ENCODE data around the gene BRSK2. TPM values are rescaled to one million over a fixed set of nuclear protein-coding genes. Genes with fewer than 3 reads are reported as not detected.
"Not testable (repeated sequence)": the region's sequence is repeated elsewhere in the genome, so short reads cannot be mapped to it uniquely, and the experiment has no call there.

BRSK2 gene
- total and polyA plus RNA-seq, 9 of the 15 experiments (the other 6 are each of a cell fraction or from before 2014, with no cell fraction given): 0.06 to 0.52 (median 0.18) TPM; not detected in 5

DNA sequence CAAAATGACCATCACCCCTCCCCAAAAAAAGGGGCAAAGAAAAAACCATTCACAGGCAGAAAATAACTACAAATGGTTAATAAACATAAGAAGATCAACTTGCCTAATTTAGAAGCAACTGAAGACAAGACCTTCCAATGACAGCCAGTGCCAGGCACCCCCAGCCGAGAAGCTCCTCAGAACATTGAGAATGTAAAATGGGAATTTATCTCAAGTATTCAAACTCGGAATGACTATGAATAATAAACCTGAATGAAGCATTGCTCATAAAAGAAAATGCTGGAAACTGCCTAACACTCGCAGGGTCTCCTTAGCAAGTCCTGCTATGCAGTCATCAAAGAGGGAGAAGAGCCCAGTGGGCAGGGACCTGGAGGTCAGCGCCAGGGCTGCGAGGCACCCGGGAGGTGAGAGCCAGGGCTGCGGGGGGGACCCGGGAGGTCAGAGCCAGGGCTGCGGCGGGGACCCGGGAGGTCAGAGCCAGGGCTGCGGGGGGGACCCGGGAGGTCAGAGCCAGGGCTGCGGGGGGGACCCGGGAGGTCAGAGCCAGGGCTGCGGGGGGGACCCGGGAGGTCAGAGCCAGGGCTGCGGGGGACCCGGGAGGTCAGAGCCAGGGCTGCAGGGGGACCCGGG is 120.0 kb downstream of the BRSK2 start:
- no peak for FAIRE-seq
- H3K4me2 ChIP-seq (ENCODE audit: insufficient read depth, low read length): no peak overlapping the region
- no peak overlapping the region for H2AFZ ChIP-seq (ENCODE audit: low read depth, low read length)
- TF ChIP-seq CBFA2T3 (IDR thresholded peaks at IDR 0.05): no peak
- TF ChIP-seq EWSR1 (IDR thresholded peaks at IDR 0.05; ENCODE audit: borderline replicate concordance, low read depth, partially characterized antibody): no peak
- no peak for TF ChIP-seq CBX1 (IDR thresholded peaks at IDR 0.05; ENCODE audit: low read depth)
- TF ChIP-seq ZNF184 (CRISPR knock-in tag; IDR thresholded peaks at IDR 0.05): no peak
- no peak for TF ChIP-seq POLR2B (IDR thresholded peaks at IDR 0.05; ENCODE audit: low read depth, partially characterized antibody)
- TF ChIP-seq BRD4 (IDR thresholded peaks at IDR 0.05): no peak
- no peak for TF ChIP-seq L3MBTL2 (IDR thresholded peaks at IDR 0.05)
- TF ChIP-seq NUFIP1 (IDR thresholded peaks at IDR 0.05; ENCODE audit: partially characterized antibody): no peak
- TF ChIP-seq ZC3H8 (IDR thresholded peaks at IDR 0.05): no peak
- TF ChIP-seq MTF1 (CRISPR knock-in tag; IDR thresholded peaks at IDR 0.05; ENCODE audit: borderline replicate concordance): no peak
- TF ChIP-seq NR2C1 (IDR thresholded peaks at IDR 0.05): no peak
- TF ChIP-seq NR2C1 (tag; IDR thresholded peaks at IDR 0.05): no peak
- CTCF ChIA-PET (ENCODE audit: low intra/inter-chr PET ratio): no interaction called here
- no peak for DNase-seq (ENCODE audit: extremely low read depth in 1 of 4, low spot score in 3 of 4)
- H3K9ac ChIP-seq (ENCODE audit: insufficient read depth in 1 of 2, low read depth in 2 of 2, low read length in 2 of 2): no peak overlapping the region
- POLR2A ChIA-PET: interaction anchor here (0.5 kb wide), 1 partner anchor 13 kb away, joined by 3 read pairs; no protein-coding TSS in a partner anchor
- H3K4me1 ChIP-seq (replicated peaks in 1 of 2; ENCODE audit: control insufficient read depth in 2 of 2, insufficient read depth in 2 of 2, low read length in 2 of 2): peaks cover 9 to 36% of the 10 kb centered on the region in 2 experiments
- H3K36me3 ChIP-seq (ENCODE audit: control insufficient read depth, insufficient read depth, low read length): no peaks in the 10 kb centered on the region
- peaks cover 7% of the 10 kb centered on the region for H3K79me2 ChIP-seq (ENCODE audit: control insufficient read depth, insufficient read depth, low read length)
- no TSS peak for BruUV-seq (replicated peaks)
- no peak overlapping the region for H3K4me3 ChIP-seq
- in situ Hi-C loops (cut with MboI): no loop called here
- H3K27me3 ChIP-seq (ENCODE audit: control insufficient read depth in 2 of 2, insufficient read depth in 2 of 2, low read length in 2 of 2): no peaks in the 10 kb centered on the region
- 53% methylated on average over 5 of the region's 20 CpGs for WGBS (ENCODE audit: insufficient coverage, low coverage, missing lambda C conversion rate)
- H3K27ac ChIP-seq (ENCODE audit: extremely low read depth, low read depth, low read length): no peak overlapping the region
- peaks cover 67% of the 10 kb centered on the region for H4K20me1 ChIP-seq (replicated peaks; ENCODE audit: control insufficient read depth, insufficient read depth, low read length)
- H3K9me3 ChIP-seq (replicated peaks; ENCODE audit: control insufficient read depth, insufficient read depth, low read depth, low read length): no peaks in the 10 kb centered on the region
- intact Hi-C loops (cut with micrococcal nuclease): no loop called here
- no peak for ATAC-seq
- H3K9me1 ChIP-seq (ENCODE audit: control insufficient read depth, insufficient read depth, low read length): peaks cover 12% of the 10 kb centered on the region

GRCh38 chr11:1510351-1510750 is 120.6 kb downstream of the BRSK2 start:
- CTCF ChIA-PET (ENCODE audit: low intra/inter-chr PET ratio); intact Hi-C loops (cut with micrococcal nuclease): not testable (repeated sequence)

More at GRCh38 chr11:1510351-1510750, 120.6 kb downstream of the BRSK2 start:
- H3K4me3 ChIP-seq; H3K27me3 ChIP-seq (ENCODE audit: control insufficient read depth in 2 of 2, insufficient read depth in 2 of 2, low read length in 2 of 2); DNase-seq (ENCODE audit: extremely low read depth in 1 of 4, low spot score in 3 of 4); BruUV-seq (replicated peaks); H3K27ac ChIP-seq (ENCODE audit: extremely low read depth, low read depth, low read length); FAIRE-seq; H3K4me2 ChIP-seq (ENCODE audit: insufficient read depth, low read length); ATAC-seq; H3K9ac ChIP-seq (ENCODE audit: insufficient read depth in 1 of 2, low read depth in 2 of 2, low read length in 2 of 2); H2AFZ ChIP-seq (ENCODE audit: low read depth, low read length); in situ Hi-C loops (cut with MboI); H3K36me3 ChIP-seq (ENCODE audit: control insufficient read depth, insufficient read depth, low read length); H3K9me3 ChIP-seq (replicated peaks; ENCODE audit: control insufficient read depth, insufficient read depth, low read depth, low read length): not testable (repeated sequence)
- WGBS (ENCODE audit: insufficient coverage, low coverage, missing lambda C conversion rate): 38% methylated on average over 1 of the region's 18 CpGs
- Histone ChIP-seq H3K79me2 (ENCODE audit: control insufficient read depth, insufficient read depth, low read length) (peaks cover 13% of the 10 kb centered on the region), H3K9me1 (ENCODE audit: control insufficient read depth, insufficient read depth, low read length) (peaks cover 13% of the 10 kb centered on the region), H4K20me1 (replicated peaks; ENCODE audit: control insufficient read depth, insufficient read depth, low read length) (peaks cover 69% of the 10 kb centered on the region), H3K4me1 (replicated peaks in 1 of 2; ENCODE audit: control insufficient read depth in 2 of 2, insufficient read depth in 2 of 2, low read length in 2 of 2) (peaks cover 9 to 42% of the 10 kb centered on the region in 2 experiments)
- POLR2A ChIA-PET: interaction anchor here (0.5 kb wide), 1 partner anchor 14 kb away, joined by 3 read pairs; no protein-coding TSS in a partner anchor

Data from K562 (cell line).